Measurements from ENCODE around the gene HORMAD2.

- TF ChIP-seq CTCF (conservative IDR thresholded peaks at IDR 0.05 in 1 of 2, IDR thresholded peaks at IDR 0.05 in 1 of 2; ENCODE audit: low read depth in 1 of 2, low read length in 2 of 2) (no peak), EZH2 (IDR thresholded peaks at IDR 0.05; ENCODE audit: low read length, missing control alignments) (no peak)
Observed at GRCh38 chr22:30074994-30075393, 5.3 kb upstream of the HORMAD2 start.
